CD4-positive, alpha-beta T cell treated with Interleukin-6 at 100 ng/mL for 8 hours (primary cell): Measurements from ENCODE around the gene NOX4.
"Not testable (repeated sequence)": the region's sequence is repeated elsewhere in the genome, so short reads cannot be mapped to it uniquely, and the experiment has no call there.

Source experiments
- DNase-seq: peaks from one replicate; pipeline ENCODE4 v3.0.0-alpha.2; 2020; ENCODE audit warnings: mixed read lengths, low spot score

The NOX4 gene

GRCh38 chr11:89295023-89295422 is 196.2 kb downstream of the NOX4 start:
- DNase-seq, result not testable (repeated sequence)

GRCh38 chr11:89293965-89294679 is 197.1 kb downstream of the NOX4 start:
- no peak for DNase-seq

GRCh38 chr11:89288004-89288403 is 203.2 kb downstream of the NOX4 start:
- not testable (repeated sequence) for DNase-seq

- DNase-seq, result not testable (repeated sequence)
These were observed 204.6 kb downstream of the NOX4 start for GRCh38 chr11:89286601-89287000.

GRCh38 chr11:89281032-89281677 is 210.0 kb downstream of the NOX4 start:
- DNase-seq, result not testable (repeated sequence)

- DNase-seq, result no peak
These were observed 212.0 kb downstream of the NOX4 start for GRCh38 chr11:89279176-89279575.

- DNase-seq, result no peak
These were observed 215.2 kb downstream of the NOX4 start for GRCh38 chr11:89275966-89276365.
